CD14-positive monocyte (primary cell): ENCODE results near the gene ACSL6. TPM values are rescaled to one million over a fixed set of nuclear protein-coding genes. Genes with fewer than 3 reads are reported as not detected.

Experiments
- DNase-seq, 3 donors: peaks; one replicate each; pipeline ENCODE4 v3.0.0-alpha.2; 2011 to 2022
- H2AFZ ChIP-seq: 2 replicates; pipeline ENCODE4 v1.6.0; 2012; ENCODE audit warnings: mild to moderate bottlenecking, low read depth, low read length, inconsistent platforms; ENCODE audit not compliant: insufficient read depth, poor library complexity, severe bottlenecking
- H3K27ac ChIP-seq, 2 donors: 1 replicate in 1 of 2; 2 replicates in 1 of 2; pipeline ENCODE4 v1.5.1; 2012 to 2013; ENCODE audit warnings: low read length in 2 of 2, control low read depth in 1 of 2, inconsistent platforms in 1 of 2, low read depth in 1 of 2, mild to moderate bottlenecking in 1 of 2
- H3K27me3 ChIP-seq, 2 donors: one replicate each; pipeline versions ENCODE4 v1.6.0 to v1.6.1; 2011 to 2013; ENCODE audit warnings: low read length in 2 of 2; ENCODE audit not compliant: control insufficient read depth in 2 of 2, insufficient read depth in 2 of 2
- H3K36me3 ChIP-seq, 2 donors: replicated peaks in 1 of 2; 1 replicate in 1 of 2; 2 replicates in 1 of 2; pipeline versions ENCODE4 v1.5.1 to v1.6.1; 2012 to 2013; ENCODE audit warnings: low read length in 2 of 2, control low read depth in 1 of 2, inconsistent platforms in 1 of 2, mild to moderate bottlenecking in 1 of 2; ENCODE audit not compliant: insufficient read depth in 2 of 2, control insufficient read depth in 1 of 2
- H3K4me1 ChIP-seq, 2 donors: 1 replicate in 1 of 2; 2 replicates in 1 of 2; pipeline versions ENCODE4 v1.5.1 to v1.6.1; 2012 to 2013; ENCODE audit warnings: low read length in 2 of 2, control low read depth in 1 of 2, inconsistent platforms in 1 of 2, mild to moderate bottlenecking in 1 of 2, moderate library complexity in 1 of 2; ENCODE audit not compliant: insufficient read depth in 2 of 2, control insufficient read depth in 1 of 2
- H3K4me2 ChIP-seq: replicated peaks from 2 replicates; pipeline ENCODE3; 2012; ENCODE audit warnings: low read length, moderate library complexity, mild to moderate bottlenecking; ENCODE audit not compliant: poor library complexity, severe bottlenecking; ENCODE audit errors: extremely low read depth
- H3K4me3 ChIP-seq, 3 experiments: fragments of 200-600 bp in 1 of 3; sonication (generic) in 1 of 3; replicated peaks in 1 of 3; 1 replicate in 2 of 3; 2 replicates in 1 of 3; pipeline ENCODE4 v1.5.1; 2011 to 2013; ENCODE audit warnings: low read length in 3 of 3, mild to moderate bottlenecking in 3 of 3, control low read depth in 2 of 3, low read depth in 2 of 3, inconsistent platforms in 1 of 3, moderate library complexity in 1 of 3
- H3K79me2 ChIP-seq: 2 replicates; pipeline ENCODE4 v1.6.0; 2012; ENCODE audit warnings: mild to moderate bottlenecking, control low read depth, inconsistent platforms, low read length, moderate library complexity; ENCODE audit not compliant: insufficient read depth
- H3K9ac ChIP-seq: 2 replicates; pipeline ENCODE4 v1.6.0; 2017; ENCODE audit warnings: low read length, mild to moderate bottlenecking; ENCODE audit not compliant: insufficient read depth, poor library complexity, severe bottlenecking
- H3K9me3 ChIP-seq, 2 donors: replicated peaks in 1 of 2; 1 replicate in 1 of 2; 2 replicates in 1 of 2; pipeline versions ENCODE4 v1.5.1 to v1.6.1; 2012 to 2013; ENCODE audit warnings: low read length in 2 of 2, control low read depth in 1 of 2; ENCODE audit not compliant: control insufficient read depth in 1 of 2, insufficient read depth in 1 of 2
- H4K20me1 ChIP-seq: 2 replicates; pipeline ENCODE4 v1.6.0; 2012; ENCODE audit warnings: mild to moderate bottlenecking, low read length, control low read depth, moderate library complexity; ENCODE audit not compliant: insufficient read depth
- H3K27ac Mint-ChIP-seq, 7 donors: one replicate each; pipeline ENCODE4 v1.8.0; 2020; ENCODE audit warnings: mild to moderate bottlenecking in 7 of 7, mixed read lengths in 7 of 7, moderate library complexity in 6 of 7, inconsistent platforms in 2 of 7
- H3K27me3 Mint-ChIP-seq, 3 donors: one replicate each; pipeline ENCODE4 v1.8.0; 2021 to 2022; ENCODE audit warnings: low read depth in 3 of 3, mild to moderate bottlenecking in 3 of 3, mixed read lengths in 3 of 3, moderate library complexity in 3 of 3, inconsistent platforms in 1 of 3
- H3K36me3 Mint-ChIP-seq, 2 donors: one replicate each; pipeline ENCODE4 v1.8.0; 2020; ENCODE audit warnings: mixed read lengths in 2 of 2, inconsistent platforms in 1 of 2, mild to moderate bottlenecking in 1 of 2
- H3K4me1 Mint-ChIP-seq: one replicate; pipeline ENCODE4 v1.8.0; 2020; ENCODE audit warnings: mild to moderate bottlenecking, mixed read lengths
- H3K4me3 Mint-ChIP-seq, 2 donors: one replicate each; pipeline ENCODE4 v1.8.0; 2020; ENCODE audit warnings: mild to moderate bottlenecking in 2 of 2, mixed read lengths in 2 of 2, moderate library complexity in 1 of 2
- H3K9me3 Mint-ChIP-seq, 7 donors: one replicate each; pipeline ENCODE4 v1.8.0; 2020 to 2022; ENCODE audit warnings: mixed read lengths in 7 of 7, mild to moderate bottlenecking in 6 of 7, moderate library complexity in 6 of 7, inconsistent platforms in 2 of 7
- WGBS: methylation state at CpG from one replicate; pipeline ENCODE4 v1.1.5; 2013; ENCODE audit warnings: missing lambda C conversion rate; ENCODE audit not compliant: insufficient coverage; 5-methylcytosine and 5-hydroxymethylcytosine counted together
- intact Hi-C, 2 donors: fragments of 100-400 bp; cut with micrococcal nuclease; formaldehyde crosslinking; loops; one replicate each; pipeline versions ENCODE4 v1.15.0 to v1.15.1; 2023
- polyA plus RNA-seq, 3 donors: library from polyadenylated mRNA; depleted of rRNA in 1 of 3; unstranded in 2 of 3; stranded (reverse) in 1 of 3; fragments of 300-500 nt in 2 of 3; fragments of >200 nt in 1 of 3; fragmentation: Illumina TruSeq in 2 of 3; gene quantifications; 1 replicate in 2 of 3; 2 replicates in 1 of 3; pipeline ENCODE4 v1.2.3, GENCODE V29; 2012 to 2021
- TF ChIP-seq, protein P1 (sequence below): fragments of 200-600 bp; IDR thresholded peaks from one replicate; pipeline ENCODE4 v1.8.0; 2022; ENCODE audit warnings: antibody characterized with exemption, mild to moderate bottlenecking

Gene ACSL6
- polyA plus RNA-seq, 3 donors = 0.45 TPM; not detected in 2

GRCh38 chr5:132044207-132044606 lies 32.7 kb upstream of the ACSL6 start:
- Mint-ChIP-seq H3K4me3 (peak overlapping the region in 1 of 2 donors; percentile 29), H3K4me1 (peaks cover 8% of the 10 kb centered on the region)
- intact Hi-C loops = no loop called here

GRCh38 chr5:132037353-132037752 lies 25.9 kb upstream of the ACSL6 start:
- Histone ChIP-seq H2AFZ (no peak overlapping the region), H3K9me3 (no peaks in the 10 kb centered on the region), H3K9ac (no peak overlapping the region), H3K27me3 (peaks cover 3 to 17% of the 10 kb centered on the region in 2 donors), H3K79me2 (no peaks in the 10 kb centered on the region), H3K4me3 (no peak overlapping the region), H4K20me1 (no peaks in the 10 kb centered on the region), H3K36me3 (no peaks in the 10 kb centered on the region), H3K4me2 (no peak overlapping the region), H3K27ac (no peak overlapping the region), H3K4me1 (no peaks in the 10 kb centered on the region)
- Mint-ChIP-seq H3K4me1 (no peaks in the 10 kb centered on the region), H3K4me3 (no peak overlapping the region), H3K9me3 (peaks cover 5 to 20% (median 14%) of the 10 kb centered on the region in 7 donors), H3K27ac (no peak overlapping the region), H3K36me3 (no peaks in the 10 kb centered on the region), H3K27me3 (peaks cover 13 to 34% (median 14%) of the 10 kb centered on the region in 3 donors)
- DNase-seq = no peak
- intact Hi-C loops = no loop called here
- TF ChIP-seq, protein P1, sequence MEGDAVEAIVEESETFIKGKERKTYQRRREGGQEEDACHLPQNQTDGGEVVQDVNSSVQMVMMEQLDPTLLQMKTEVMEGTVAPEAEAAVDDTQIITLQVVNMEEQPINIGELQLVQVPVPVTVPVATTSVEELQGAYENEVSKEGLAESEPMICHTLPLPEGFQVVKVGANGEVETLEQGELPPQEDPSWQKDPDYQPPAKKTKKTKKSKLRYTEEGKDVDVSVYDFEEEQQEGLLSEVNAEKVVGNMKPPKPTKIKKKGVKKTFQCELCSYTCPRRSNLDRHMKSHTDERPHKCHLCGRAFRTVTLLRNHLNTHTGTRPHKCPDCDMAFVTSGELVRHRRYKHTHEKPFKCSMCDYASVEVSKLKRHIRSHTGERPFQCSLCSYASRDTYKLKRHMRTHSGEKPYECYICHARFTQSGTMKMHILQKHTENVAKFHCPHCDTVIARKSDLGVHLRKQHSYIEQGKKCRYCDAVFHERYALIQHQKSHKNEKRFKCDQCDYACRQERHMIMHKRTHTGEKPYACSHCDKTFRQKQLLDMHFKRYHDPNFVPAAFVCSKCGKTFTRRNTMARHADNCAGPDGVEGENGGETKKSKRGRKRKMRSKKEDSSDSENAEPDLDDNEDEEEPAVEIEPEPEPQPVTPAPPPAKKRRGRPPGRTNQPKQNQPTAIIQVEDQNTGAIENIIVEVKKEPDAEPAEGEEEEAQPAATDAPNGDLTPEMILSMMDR = no peak
- WGBS = no CpG with 5 or more reads among the region's 2 CpGs

More at GRCh38 chr5:132044207-132044606, 32.7 kb upstream of the ACSL6 start:
- Histone ChIP-seq H3K4me1 (peaks cover 9% of the 10 kb centered on the region in 2 donors), H4K20me1 (no peaks in the 10 kb centered on the region), H3K36me3 (no peaks in the 10 kb centered on the region), H3K27me3 (peaks cover 0 to 32% of the 10 kb centered on the region in 2 donors), H3K4me3 (peak overlapping the region in 1 of 3 experiments; percentile 10), H2AFZ (no peak overlapping the region), H3K27ac (no peak overlapping the region), H3K4me2 (peak overlapping the region; percentile 27), H3K79me2 (no peaks in the 10 kb centered on the region), H3K9ac (no peak overlapping the region), H3K9me3 (no peaks in the 10 kb centered on the region)
- Mint-ChIP-seq H3K36me3 (no peaks in the 10 kb centered on the region), H3K9me3 (peaks cover 0 to 9% (median 5%) of the 10 kb centered on the region in 7 donors), H3K27me3 (peaks cover 15 to 45% (median 37%) of the 10 kb centered on the region in 3 donors), H3K27ac (no peak overlapping the region)
- peak; percentile 36 to 77 (median 43) for DNase-seq
- TF ChIP-seq, protein P1 = no peak
- 33% methylated on average over 1 of the region's 10 CpGs for whole genome bisulfite sequencing
